Activated CD8-positive, alpha-beta T cell treated with anti-CD3 and anti-CD28 coated beads for 36 hours (primary cell): Measurements from ENCODE around the gene LIN52. TPM values are rescaled to one million over a fixed set of nuclear protein-coding genes. Genes with fewer than 3 reads are reported as not detected.

Experiments
- ATAC-seq: fragments of 200-7000 bp; cut with Tn5 transposase; one replicate; pipeline ENCODE4 v1.10.0; 2021; ENCODE audit warnings: mild to moderate bottlenecking, moderate library complexity
- CTCF ChIA-PET: fragments of 350-600 bp; sonication (Branson Sonifier 250); formaldehyde crosslinking; loops from one replicate; lab custom pipeline; 2021; ENCODE audit warnings: antibody characterized with exemption; lab: Charles Lee
- POLR2A ChIA-PET: fragments of 350-600 bp; sonication (Branson Sonifier 250); formaldehyde crosslinking; loops from one replicate; lab custom pipeline; 2021; ENCODE audit warnings: antibody characterized with exemption; lab: Charles Lee
- DNase-seq: peaks from one replicate; pipeline ENCODE4 v3.0.0-alpha.2; 2020
- H3K27ac Mint-ChIP-seq: one replicate; pipeline ENCODE4 v1.8.0; 2021; ENCODE audit warnings: mild to moderate bottlenecking, mixed read lengths
- H3K27me3 Mint-ChIP-seq: one replicate; pipeline ENCODE4 v1.8.0; 2021; ENCODE audit warnings: mixed read lengths
- H3K36me3 Mint-ChIP-seq: one replicate; pipeline ENCODE4 v1.8.0; 2021; ENCODE audit warnings: low read depth, mixed read lengths
- H3K4me1 Mint-ChIP-seq: one replicate; pipeline ENCODE4 v1.8.0; 2021; ENCODE audit warnings: low read depth, mixed read lengths
- H3K4me3 Mint-ChIP-seq: one replicate; pipeline ENCODE4 v1.8.0; 2021; ENCODE audit warnings: mild to moderate bottlenecking, moderate library complexity, mixed read lengths
- H3K9me3 Mint-ChIP-seq: one replicate; pipeline ENCODE4 v1.8.0; 2021; ENCODE audit warnings: mixed read lengths
- intact Hi-C: fragments of 100-400 bp; cut with micrococcal nuclease; formaldehyde crosslinking; loops from one replicate; pipeline ENCODE4 v1.10.0; 2022
- total RNA-seq, 2 experiments: library from RNA; stranded (reverse); gene quantifications; one replicate each; pipeline ENCODE4 v1.2.3, GENCODE V29; 2021
- TF ChIP-seq, protein P1 (sequence below): fragments of 200-600 bp; IDR thresholded peaks from one replicate; pipeline ENCODE4 v1.8.0; 2022; ENCODE audit warnings: antibody characterized with exemption, mild to moderate bottlenecking

Gene LIN52
- total RNA-seq, 2 experiments from 2014 or later, result 10.1 to 10.3 TPM

DNA sequence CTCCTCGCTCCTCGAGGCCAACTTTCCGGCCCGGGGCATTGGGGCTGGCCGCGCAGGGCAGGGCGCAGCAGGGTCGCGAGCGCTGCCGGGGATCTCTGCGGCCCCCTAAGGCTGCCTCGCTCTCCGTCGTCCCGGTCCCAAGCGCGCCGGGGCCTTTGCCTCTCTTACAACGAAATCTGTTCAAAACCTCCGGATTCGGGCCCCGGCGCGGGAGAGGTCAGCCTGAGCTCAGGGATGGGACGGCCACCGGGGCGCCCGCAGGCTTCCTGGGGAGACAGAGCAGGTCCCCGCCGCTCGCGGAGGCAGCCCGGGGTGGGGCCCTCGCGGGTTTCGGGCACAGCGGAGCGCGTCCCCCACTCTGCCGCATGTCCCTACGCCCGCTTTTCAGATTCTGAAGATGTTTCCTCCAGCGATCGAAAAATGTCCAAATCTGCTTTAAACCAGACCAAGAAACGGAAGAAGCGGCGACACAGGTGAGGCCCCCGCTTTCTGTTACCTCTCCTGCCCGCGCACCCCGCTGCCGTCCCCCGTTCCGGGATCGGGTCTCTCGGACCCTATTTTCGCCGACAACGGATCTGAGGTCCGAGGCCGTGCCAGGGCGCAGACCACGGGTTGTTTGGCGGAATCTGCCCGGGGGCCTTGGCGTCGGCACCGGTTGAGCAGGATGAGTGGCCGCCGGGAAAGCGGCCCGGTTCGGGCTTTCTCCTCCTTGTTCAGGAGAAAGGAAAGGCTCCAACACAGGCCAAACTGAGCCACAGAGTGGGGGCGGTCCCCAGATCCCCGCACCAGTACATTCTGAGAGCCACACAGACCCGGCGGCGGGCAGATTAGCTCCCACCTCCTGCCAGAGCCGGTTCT lies 156.3 kb downstream of the LIN52 start:
- intact Hi-C loops, result no loop called here
- no peaks in the 10 kb centered on the region for H3K9me3 Mint-ChIP-seq
- ATAC-seq (peak; percentile 25), DNase-seq (no peak)
- ChIA-PET POLR2A (no interaction called here), CTCF (interaction anchor here (0.9 to 2.3 kb wide), 3 partner anchors 8 to 22 kb away, joined by 3 to 8 read pairs (median 4); no protein-coding TSS in a partner anchor)
- peaks cover 11% of the 10 kb centered on the region for H3K4me1 Mint-ChIP-seq
- peak overlapping the region; percentile 33 for H3K4me3 Mint-ChIP-seq
- H3K27me3 Mint-ChIP-seq, result peaks cover 62% of the 10 kb centered on the region
- no peak overlapping the region for H3K27ac Mint-ChIP-seq
- TF ChIP-seq, protein P1, sequence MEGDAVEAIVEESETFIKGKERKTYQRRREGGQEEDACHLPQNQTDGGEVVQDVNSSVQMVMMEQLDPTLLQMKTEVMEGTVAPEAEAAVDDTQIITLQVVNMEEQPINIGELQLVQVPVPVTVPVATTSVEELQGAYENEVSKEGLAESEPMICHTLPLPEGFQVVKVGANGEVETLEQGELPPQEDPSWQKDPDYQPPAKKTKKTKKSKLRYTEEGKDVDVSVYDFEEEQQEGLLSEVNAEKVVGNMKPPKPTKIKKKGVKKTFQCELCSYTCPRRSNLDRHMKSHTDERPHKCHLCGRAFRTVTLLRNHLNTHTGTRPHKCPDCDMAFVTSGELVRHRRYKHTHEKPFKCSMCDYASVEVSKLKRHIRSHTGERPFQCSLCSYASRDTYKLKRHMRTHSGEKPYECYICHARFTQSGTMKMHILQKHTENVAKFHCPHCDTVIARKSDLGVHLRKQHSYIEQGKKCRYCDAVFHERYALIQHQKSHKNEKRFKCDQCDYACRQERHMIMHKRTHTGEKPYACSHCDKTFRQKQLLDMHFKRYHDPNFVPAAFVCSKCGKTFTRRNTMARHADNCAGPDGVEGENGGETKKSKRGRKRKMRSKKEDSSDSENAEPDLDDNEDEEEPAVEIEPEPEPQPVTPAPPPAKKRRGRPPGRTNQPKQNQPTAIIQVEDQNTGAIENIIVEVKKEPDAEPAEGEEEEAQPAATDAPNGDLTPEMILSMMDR, result no peak
- H3K36me3 Mint-ChIP-seq, result no peaks in the 10 kb centered on the region

DNA sequence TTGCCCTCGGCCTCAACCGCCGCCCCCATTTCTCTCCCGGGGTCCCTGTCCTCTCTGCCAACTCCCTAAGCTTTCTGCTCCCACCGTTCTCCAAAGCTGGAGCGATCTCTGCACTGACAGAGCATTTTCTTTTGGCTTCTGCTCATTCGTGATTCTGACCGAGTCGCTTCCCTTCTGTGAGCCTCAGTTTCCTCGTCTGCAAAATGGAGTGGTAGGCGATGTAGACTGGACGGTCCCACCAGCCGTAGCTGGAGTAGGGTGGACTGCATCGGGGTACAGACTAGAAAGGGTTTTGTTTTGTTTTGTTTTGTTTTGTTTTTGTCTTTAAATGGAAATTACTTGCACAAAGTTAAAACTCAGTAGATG lies 156.9 kb downstream of the LIN52 start:
- peak overlapping the region; percentile 33 for H3K4me3 Mint-ChIP-seq
- no peaks in the 10 kb centered on the region for H3K36me3 Mint-ChIP-seq
- H3K9me3 Mint-ChIP-seq, result no peaks in the 10 kb centered on the region
- TF ChIP-seq, protein P1, result no peak
- DNase-seq (no peak), ATAC-seq (no peak)
- H3K27ac Mint-ChIP-seq, result no peak overlapping the region
- intact Hi-C loops, result no loop called here
- ChIA-PET POLR2A (no interaction called here), CTCF (interaction anchor here (2.3 kb wide), 1 partner anchor 10 kb away, joined by 8 read pairs; no protein-coding TSS in a partner anchor)
- peaks cover 11% of the 10 kb centered on the region for H3K4me1 Mint-ChIP-seq
- peaks cover 68% of the 10 kb centered on the region for H3K27me3 Mint-ChIP-seq

DNA sequence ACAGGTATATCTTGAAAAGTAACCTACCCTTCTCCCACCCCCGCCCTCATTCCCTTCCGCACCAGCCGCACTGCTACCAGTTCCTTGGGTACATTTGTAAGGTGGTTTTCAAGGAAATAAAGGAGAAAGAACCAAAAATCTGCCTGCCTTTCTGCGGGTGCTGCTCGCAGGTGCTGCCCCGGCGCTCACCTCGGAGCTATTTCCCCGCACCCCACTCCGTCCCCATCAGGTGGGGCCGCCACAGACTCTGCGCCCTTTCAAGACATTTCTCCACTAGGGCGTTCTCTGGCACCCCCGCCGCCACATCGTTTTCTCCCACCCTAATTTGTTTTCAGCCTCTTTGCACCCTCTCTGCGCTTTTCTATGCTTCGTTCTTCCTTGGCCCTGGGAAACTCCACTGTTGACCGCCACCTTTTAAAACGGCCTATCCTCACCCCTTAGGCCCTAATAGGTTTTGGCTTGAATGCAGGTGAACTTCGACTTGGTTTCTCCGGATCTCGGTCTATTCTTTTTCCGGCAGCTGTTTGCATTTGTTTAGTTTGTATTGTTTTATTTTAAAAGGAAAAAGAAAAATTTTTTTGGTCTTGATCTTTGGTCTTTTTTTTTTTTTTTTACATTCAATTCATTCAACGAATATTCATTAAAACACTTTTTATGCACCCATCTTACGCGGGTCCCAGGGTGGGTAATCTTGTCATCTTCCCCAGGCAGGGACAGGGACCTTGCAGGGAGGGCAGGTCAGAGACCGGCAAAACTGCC lies 157.4 kb downstream of the LIN52 start:
- Mint-ChIP-seq H3K9me3 (no peaks in the 10 kb centered on the region), H3K27me3 (peaks cover 71% of the 10 kb centered on the region), H3K4me1 (peaks cover 11% of the 10 kb centered on the region), H3K36me3 (no peaks in the 10 kb centered on the region), H3K27ac (no peak overlapping the region), H3K4me3 (no peak overlapping the region)
- ATAC-seq (no peak), DNase-seq (no peak)
- intact Hi-C loops, result no loop called here
- TF ChIP-seq, protein P1, result no peak
- ChIA-PET POLR2A (no interaction called here), CTCF (interaction anchor here (2.3 kb wide), 1 partner anchor 9 kb away, joined by 8 read pairs; no protein-coding TSS in a partner anchor)

DNA sequence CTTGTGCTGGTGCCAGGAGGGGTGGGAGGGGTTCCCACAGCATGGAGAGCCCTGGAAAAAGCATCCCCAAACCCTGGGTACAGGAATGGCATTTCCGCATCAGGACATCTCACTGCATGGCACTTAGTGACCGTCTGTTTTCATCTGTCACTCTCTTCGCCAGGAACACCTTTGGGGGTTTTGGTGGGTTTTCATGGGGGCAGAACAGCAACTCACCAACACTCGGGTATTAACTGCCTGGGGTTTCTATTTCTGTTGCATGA lies 158.0 kb downstream of the LIN52 start:
- Mint-ChIP-seq H3K27me3 (peaks cover 68% of the 10 kb centered on the region), H3K27ac (no peak overlapping the region), H3K36me3 (no peaks in the 10 kb centered on the region), H3K4me3 (no peak overlapping the region), H3K4me1 (peaks cover 11% of the 10 kb centered on the region), H3K9me3 (no peaks in the 10 kb centered on the region)
- ATAC-seq (no peak), DNase-seq (no peak)
- intact Hi-C loops, result no loop called here
- ChIA-PET CTCF (no interaction called here), POLR2A (interaction anchor here (0.6 kb wide), 1 partner anchor 9 kb away, joined by 3 read pairs; no protein-coding TSS in a partner anchor)
- TF ChIP-seq, protein P1, result no peak

DNA sequence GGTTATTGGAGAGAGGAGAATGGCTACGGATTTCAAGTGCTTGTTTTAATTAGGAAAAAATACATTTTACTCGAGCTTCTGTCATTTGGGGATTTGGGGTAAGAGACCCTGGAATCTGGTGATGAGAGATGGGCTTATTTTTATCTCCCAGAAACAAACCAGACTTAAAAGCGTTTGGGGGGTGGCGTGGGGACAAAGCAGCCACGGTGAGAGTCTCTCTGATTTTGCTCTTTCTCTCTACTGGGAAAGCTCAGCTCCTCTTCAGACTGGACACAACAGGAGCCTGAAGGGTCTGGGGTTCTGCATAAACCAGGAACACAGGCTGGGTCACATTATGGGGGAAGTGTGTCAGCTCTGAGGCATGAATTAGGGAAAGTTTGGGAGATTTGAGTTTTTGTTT lies 158.3 kb downstream of the LIN52 start:
- ATAC-seq (no peak), DNase-seq (no peak)
- Mint-ChIP-seq H3K36me3 (no peaks in the 10 kb centered on the region), H3K9me3 (no peaks in the 10 kb centered on the region), H3K27ac (no peak overlapping the region), H3K4me1 (peaks cover 11% of the 10 kb centered on the region), H3K4me3 (no peak overlapping the region), H3K27me3 (peaks cover 66% of the 10 kb centered on the region)
- TF ChIP-seq, protein P1, result no peak
- intact Hi-C loops, result no loop called here
- ChIA-PET CTCF (no interaction called here), POLR2A (interaction anchor here (0.6 kb wide), 1 partner anchor 9 kb away, joined by 3 read pairs; no protein-coding TSS in a partner anchor)
